Superior temporal gyrus (tissue), 1 donor: ENCODE data around the gene LACTB.

ENCODE experiments used
- DNase-seq: peaks from one replicate; pipeline ENCODE4 v3.0.0-alpha.2; 2016; ENCODE audit errors: extremely low spot score

Gene LACTB

GRCh38 chr15:63176302-63176701 is 54.6 kb downstream of the LACTB start:
- no peak for DNase-seq

- no peak for DNase-seq
These were observed 56.4 kb downstream of the LACTB start for GRCh38 chr15:63178034-63178433.

- DNase-seq = no peak
These were observed 59.1 kb downstream of the LACTB start for GRCh38 chr15:63180746-63181145.

GRCh38 chr15:63181648-63182047 is 60.0 kb downstream of the LACTB start:
- no peak for DNase-seq

GRCh38 chr15:63185206-63185605 is 63.5 kb downstream of the LACTB start:
- no peak for DNase-seq

GRCh38 chr15:63186065-63186464 is 64.4 kb downstream of the LACTB start:
- DNase-seq = no peak

- DNase-seq = no peak
These were observed 66.0 kb downstream of the LACTB start for GRCh38 chr15:63187589-63188226.

GRCh38 chr15:63188247-63188925 is 66.7 kb downstream of the LACTB start:
- peak; percentile 56 for DNase-seq

GRCh38 chr15:63188926-63189871 is 67.5 kb downstream of the LACTB start, which contains the start of gene RAB8B:
Gene RAB8B, plus strand, starts transcription at chr15:63189606. Its CDS starts 19 bp downstream, at chr15:63189625.
- DNase-seq = peak; percentile 95

GRCh38 chr15:63189941-63190768 is 68.5 kb downstream of the LACTB start:
- no peak for DNase-seq

- DNase-seq = no peak
These were observed 69.3 kb downstream of the LACTB start for GRCh38 chr15:63190769-63191649.
